ENCODE data around the gene RND1.

RND1 gene

DNA sequence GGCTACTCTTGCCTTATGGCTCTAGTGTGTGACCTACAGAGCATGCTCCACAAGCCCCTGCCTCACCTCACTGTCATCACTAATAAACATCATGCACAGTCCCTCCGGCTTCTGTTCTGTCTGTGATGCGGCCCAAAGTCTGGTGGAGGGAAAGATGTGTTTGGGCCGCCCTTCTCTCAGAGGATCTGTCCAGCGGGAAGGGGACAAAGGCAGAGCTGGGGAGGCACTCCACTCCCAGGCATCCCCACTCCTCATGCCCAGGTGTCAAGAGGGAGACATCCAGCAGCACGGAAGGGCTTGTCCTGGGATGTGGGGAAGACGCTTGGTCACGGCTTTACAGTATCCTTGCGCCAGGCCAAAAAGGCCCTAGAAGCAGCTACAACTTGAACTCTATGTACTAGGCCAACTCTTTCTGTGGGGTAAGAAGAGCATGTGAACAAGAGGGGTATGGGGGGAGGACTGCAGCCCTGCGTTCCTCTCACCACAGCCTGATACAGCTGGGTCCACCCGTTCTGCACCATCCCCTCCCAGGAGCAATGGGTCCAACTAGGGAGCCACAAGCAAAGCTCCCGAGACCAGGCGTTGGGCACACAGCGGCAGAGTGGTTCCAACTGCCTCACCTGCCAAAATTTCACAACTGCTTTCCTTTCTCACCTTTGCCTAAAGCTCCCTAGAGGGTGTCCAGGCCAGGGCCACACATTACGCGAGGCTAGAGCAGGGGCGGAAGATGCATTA is 36.7 kb downstream of the RND1 start:
- Histone ChIP-seq H3K36me3 (ENCODE audit: control insufficient read depth in 2 of 2, insufficient read depth in 2 of 2, low read length in 2 of 2) (peaks cover 69 to 89% of the 10 kb centered on the region in 2 donors), H3K27ac (ENCODE audit: low read depth in 2 of 2, low read length in 2 of 2) (no peak overlapping the region), H3K4me1 (ENCODE audit: control insufficient read depth in 2 of 2, insufficient read depth in 2 of 2, low read length in 2 of 2) (no peaks in the 10 kb centered on the region), H3K4me3 (ENCODE audit: low read length in 2 of 2) (no peak overlapping the region), H3K9ac (ENCODE audit: low read depth in 1 of 2, low read length in 2 of 2) (no peak overlapping the region), H3K9me3 (ENCODE audit: control insufficient read depth in 2 of 2, low read length in 2 of 2) (no peaks in the 10 kb centered on the region), H3K27me3 (ENCODE audit: control insufficient read depth in 2 of 2, insufficient read depth in 2 of 2, low read length in 2 of 2) (no peaks in the 10 kb centered on the region)

DNA sequence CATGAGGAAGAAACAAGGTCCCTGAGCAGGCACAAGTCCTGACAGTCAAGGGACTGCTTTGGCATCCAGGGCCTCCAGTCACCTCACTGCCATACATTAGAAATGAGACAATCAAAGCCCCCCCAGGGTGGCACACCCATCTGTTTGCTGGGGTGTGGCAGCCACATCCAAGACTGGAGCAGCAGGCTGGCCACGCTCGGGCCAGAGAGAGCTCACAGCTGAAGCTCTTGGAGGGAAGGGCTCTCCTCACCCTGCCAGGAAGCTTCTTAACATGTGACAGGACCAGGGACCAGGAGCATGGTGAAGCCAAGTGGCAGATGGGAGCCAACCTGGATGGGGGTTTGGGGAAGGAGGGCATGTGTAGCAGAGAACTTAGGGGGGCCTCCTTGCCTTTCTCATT is 37.4 kb downstream of the RND1 start:
- Histone ChIP-seq H3K4me3 (ENCODE audit: low read length in 2 of 2) (no peak overlapping the region), H3K9me3 (ENCODE audit: control insufficient read depth in 2 of 2, low read length in 2 of 2) (no peaks in the 10 kb centered on the region), H3K27me3 (ENCODE audit: control insufficient read depth in 2 of 2, insufficient read depth in 2 of 2, low read length in 2 of 2) (no peaks in the 10 kb centered on the region), H3K27ac (ENCODE audit: low read depth in 2 of 2, low read length in 2 of 2) (no peak overlapping the region), H3K4me1 (ENCODE audit: control insufficient read depth in 2 of 2, insufficient read depth in 2 of 2, low read length in 2 of 2) (no peaks in the 10 kb centered on the region), H3K9ac (ENCODE audit: low read depth in 1 of 2, low read length in 2 of 2) (no peak overlapping the region), H3K36me3 (ENCODE audit: control insufficient read depth in 2 of 2, insufficient read depth in 2 of 2, low read length in 2 of 2) (peaks cover 62 to 88% of the 10 kb centered on the region in 2 donors)

DNA sequence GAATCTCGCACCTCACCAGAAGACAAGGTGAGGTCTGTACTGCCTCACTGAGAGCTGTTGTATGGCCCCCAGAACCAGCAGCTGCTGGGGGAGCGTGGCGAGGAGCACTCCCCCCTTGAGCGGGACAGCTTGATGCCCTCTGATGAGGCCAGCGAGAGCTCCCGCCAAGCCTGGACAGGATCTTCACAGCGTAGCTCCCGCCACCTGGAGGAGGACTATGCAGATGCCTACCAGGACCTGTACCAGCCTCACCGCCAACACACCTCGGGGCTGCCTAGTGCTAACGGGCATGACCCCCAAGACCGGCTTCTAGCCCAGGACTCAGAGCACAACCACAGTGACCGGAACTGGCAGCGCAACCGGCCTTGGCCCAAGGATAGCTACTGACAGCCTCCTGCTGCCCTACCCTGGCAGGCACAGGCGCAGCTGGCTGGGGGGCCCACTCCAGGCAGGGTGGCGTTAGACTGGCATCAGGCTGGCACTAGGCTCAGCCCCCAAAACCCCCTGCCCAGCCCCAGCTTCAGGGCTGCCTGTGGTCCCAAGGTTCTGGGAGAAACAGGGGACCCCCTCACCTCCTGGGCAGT is 38.1 kb downstream of the RND1 start:
- no peak overlapping the region for H3K4me3 ChIP-seq (ENCODE audit: low read length in 2 of 2)
- no peaks in the 10 kb centered on the region for H3K4me1 ChIP-seq (ENCODE audit: control insufficient read depth in 2 of 2, insufficient read depth in 2 of 2, low read length in 2 of 2)
- peaks cover 55 to 85% of the 10 kb centered on the region in 2 donors for H3K36me3 ChIP-seq (ENCODE audit: control insufficient read depth in 2 of 2, insufficient read depth in 2 of 2, low read length in 2 of 2)
- no peak overlapping the region for H3K9ac ChIP-seq (ENCODE audit: low read depth in 1 of 2, low read length in 2 of 2)
- no peaks in the 10 kb centered on the region for H3K9me3 ChIP-seq (ENCODE audit: control insufficient read depth in 2 of 2, low read length in 2 of 2)
- H3K27ac ChIP-seq (ENCODE audit: low read depth in 2 of 2, low read length in 2 of 2): no peak overlapping the region
- no peaks in the 10 kb centered on the region for H3K27me3 ChIP-seq (ENCODE audit: control insufficient read depth in 2 of 2, insufficient read depth in 2 of 2, low read length in 2 of 2)

DNA sequence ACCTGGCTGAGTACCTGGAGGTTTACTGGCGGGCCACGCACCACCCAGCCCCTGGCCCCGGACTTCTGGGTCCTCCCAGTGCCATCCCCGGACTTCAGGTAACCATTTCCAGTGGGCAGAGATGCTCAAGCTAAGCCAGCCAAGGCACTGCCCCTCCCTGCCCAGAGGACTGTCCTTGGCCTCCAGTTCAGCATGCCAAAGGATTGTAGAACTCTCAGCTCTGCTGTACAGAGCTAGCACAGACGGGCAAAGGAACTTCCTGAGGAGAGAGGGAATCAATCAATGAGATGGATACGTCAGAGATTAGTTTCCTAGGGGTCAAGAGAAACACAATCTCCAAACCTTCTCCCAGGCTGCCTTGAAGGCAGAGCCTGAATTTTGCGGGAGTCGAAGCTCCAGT is 38.6 kb downstream of the RND1 start:
- H3K27me3 ChIP-seq (ENCODE audit: control insufficient read depth in 2 of 2, insufficient read depth in 2 of 2, low read length in 2 of 2): no peaks in the 10 kb centered on the region
- no peak overlapping the region for H3K4me3 ChIP-seq (ENCODE audit: low read length in 2 of 2)
- no peaks in the 10 kb centered on the region for H3K9me3 ChIP-seq (ENCODE audit: control insufficient read depth in 2 of 2, low read length in 2 of 2)
- H3K9ac ChIP-seq (ENCODE audit: low read depth in 1 of 2, low read length in 2 of 2): no peak overlapping the region
- no peaks in the 10 kb centered on the region for H3K4me1 ChIP-seq (ENCODE audit: control insufficient read depth in 2 of 2, insufficient read depth in 2 of 2, low read length in 2 of 2)
- H3K27ac ChIP-seq (ENCODE audit: low read depth in 2 of 2, low read length in 2 of 2): no peak overlapping the region
- peaks cover 49 to 79% of the 10 kb centered on the region in 2 donors for H3K36me3 ChIP-seq (ENCODE audit: control insufficient read depth in 2 of 2, insufficient read depth in 2 of 2, low read length in 2 of 2)

DNA sequence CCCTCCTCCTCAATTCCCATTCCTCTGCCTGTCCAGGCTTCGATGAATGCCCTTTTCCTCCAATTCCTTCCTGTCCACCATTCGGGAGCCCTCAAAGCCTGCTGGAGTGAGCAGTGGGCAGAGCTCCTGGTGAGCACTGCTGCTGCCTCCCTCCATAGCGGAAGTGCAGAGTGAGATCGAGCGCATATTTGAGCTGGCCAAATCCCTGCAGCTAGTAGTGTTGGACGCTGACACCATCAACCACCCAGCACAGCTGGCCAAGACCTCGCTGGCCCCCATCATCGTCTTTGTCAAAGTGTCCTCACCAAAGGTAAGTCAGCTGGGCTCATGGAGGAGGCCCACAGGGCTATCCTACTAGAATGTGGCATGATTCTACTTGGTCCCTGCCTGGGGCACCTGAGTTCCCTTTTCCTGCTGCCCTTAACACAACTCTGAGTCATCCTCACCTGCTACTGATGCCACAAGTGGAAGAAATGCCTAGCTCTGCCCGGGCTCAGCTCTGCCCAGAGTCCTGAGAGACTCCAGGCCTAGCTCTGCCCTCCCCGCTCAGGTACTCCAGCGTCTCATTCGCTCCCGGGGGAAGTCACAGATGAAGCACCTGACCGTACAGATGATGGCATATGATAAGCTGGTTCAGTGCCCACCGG is 39.3 kb downstream of the RND1 start:
- Histone ChIP-seq H3K9me3 (ENCODE audit: control insufficient read depth in 2 of 2, low read length in 2 of 2) (no peaks in the 10 kb centered on the region), H3K4me1 (ENCODE audit: control insufficient read depth in 2 of 2, insufficient read depth in 2 of 2, low read length in 2 of 2) (no peaks in the 10 kb centered on the region), H3K4me3 (ENCODE audit: low read length in 2 of 2) (no peak overlapping the region), H3K36me3 (ENCODE audit: control insufficient read depth in 2 of 2, insufficient read depth in 2 of 2, low read length in 2 of 2) (peaks cover 42 to 72% of the 10 kb centered on the region in 2 donors), H3K27me3 (ENCODE audit: control insufficient read depth in 2 of 2, insufficient read depth in 2 of 2, low read length in 2 of 2) (no peaks in the 10 kb centered on the region), H3K27ac (ENCODE audit: low read depth in 2 of 2, low read length in 2 of 2) (no peak overlapping the region), H3K9ac (ENCODE audit: low read depth in 1 of 2, low read length in 2 of 2) (no peak overlapping the region)

DNA sequence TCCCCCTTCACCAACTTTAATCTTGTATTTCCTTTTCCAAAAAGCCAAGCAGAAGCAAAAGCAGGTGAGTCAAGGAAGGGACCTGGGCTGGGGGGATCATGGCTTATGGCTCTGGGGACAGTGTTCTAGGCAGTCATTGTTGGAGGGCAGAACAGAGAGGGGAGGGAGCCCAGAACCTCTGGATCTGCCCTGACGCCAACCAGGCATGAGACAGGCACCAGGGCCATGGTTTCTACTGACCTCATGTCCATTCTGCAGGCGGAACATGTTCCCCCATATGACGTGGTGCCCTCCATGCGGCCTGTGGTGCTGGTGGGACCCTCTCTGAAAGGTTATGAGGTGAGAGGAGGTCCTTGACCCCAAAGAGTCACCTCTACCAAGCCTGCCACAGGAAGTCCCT is 40.8 kb downstream of the RND1 start:
- no peaks in the 10 kb centered on the region for H3K27me3 ChIP-seq (ENCODE audit: control insufficient read depth in 2 of 2, insufficient read depth in 2 of 2, low read length in 2 of 2)
- no peak overlapping the region for H3K9ac ChIP-seq (ENCODE audit: low read depth in 1 of 2, low read length in 2 of 2)
- no peaks in the 10 kb centered on the region for H3K4me1 ChIP-seq (ENCODE audit: control insufficient read depth in 2 of 2, insufficient read depth in 2 of 2, low read length in 2 of 2)
- H3K9me3 ChIP-seq (ENCODE audit: control insufficient read depth in 2 of 2, low read length in 2 of 2): no peaks in the 10 kb centered on the region
- H3K4me3 ChIP-seq (ENCODE audit: low read length in 2 of 2): no peak overlapping the region
- H3K27ac ChIP-seq (ENCODE audit: low read depth in 2 of 2, low read length in 2 of 2): no peak overlapping the region
- H3K36me3 ChIP-seq (ENCODE audit: control insufficient read depth in 2 of 2, insufficient read depth in 2 of 2, low read length in 2 of 2): peaks cover 29 to 58% of the 10 kb centered on the region in 2 donors

DNA sequence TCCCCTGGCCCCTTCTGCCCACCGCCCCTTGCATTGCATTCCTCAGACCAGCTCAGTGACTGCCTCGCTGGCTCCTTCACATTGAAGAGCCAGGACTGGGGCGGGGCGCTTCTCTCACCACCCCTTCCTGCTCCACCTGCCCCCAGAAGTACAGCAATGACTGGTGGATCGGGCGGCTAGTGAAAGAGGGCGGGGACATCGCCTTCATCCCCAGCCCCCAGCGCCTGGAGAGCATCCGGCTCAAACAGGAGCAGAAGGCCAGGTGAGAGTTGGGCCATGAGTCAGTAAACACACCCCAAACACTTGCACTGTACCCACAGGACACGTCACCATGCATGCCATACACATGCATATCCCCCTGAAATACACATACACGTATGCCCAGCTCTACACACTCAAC is 41.6 kb downstream of the RND1 start:
- no peak overlapping the region for H3K4me3 ChIP-seq (ENCODE audit: low read length in 2 of 2)
- H3K4me1 ChIP-seq (ENCODE audit: control insufficient read depth in 2 of 2, insufficient read depth in 2 of 2, low read length in 2 of 2): no peaks in the 10 kb centered on the region
- no peak overlapping the region for H3K27ac ChIP-seq (ENCODE audit: low read depth in 2 of 2, low read length in 2 of 2)
- no peaks in the 10 kb centered on the region for H3K9me3 ChIP-seq (ENCODE audit: control insufficient read depth in 2 of 2, low read length in 2 of 2)
- H3K27me3 ChIP-seq (ENCODE audit: control insufficient read depth in 2 of 2, insufficient read depth in 2 of 2, low read length in 2 of 2): no peaks in the 10 kb centered on the region
- peaks cover 21 to 50% of the 10 kb centered on the region in 2 donors for H3K36me3 ChIP-seq (ENCODE audit: control insufficient read depth in 2 of 2, insufficient read depth in 2 of 2, low read length in 2 of 2)
- H3K9ac ChIP-seq (ENCODE audit: low read depth in 1 of 2, low read length in 2 of 2): no peak overlapping the region

DNA sequence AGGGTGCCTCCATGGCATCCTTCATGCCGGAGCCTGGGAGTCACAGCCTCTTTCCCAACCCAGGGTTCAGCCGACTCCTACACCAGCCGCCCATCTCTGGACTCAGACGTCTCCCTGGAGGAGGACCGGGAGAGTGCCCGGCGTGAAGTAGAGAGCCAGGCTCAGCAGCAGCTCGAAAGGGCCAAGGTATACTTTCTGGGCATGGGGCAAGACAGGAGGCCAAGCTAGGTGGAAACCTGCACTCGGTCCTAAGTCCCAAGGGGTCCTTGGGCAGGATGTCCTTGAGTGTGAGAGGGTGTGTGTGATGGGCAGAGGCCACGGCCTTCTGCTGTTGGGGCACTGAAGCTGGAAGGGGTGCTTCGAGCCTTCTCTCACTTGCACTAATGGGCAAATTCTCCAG is 42.4 kb downstream of the RND1 start:
- Histone ChIP-seq H3K4me3 (ENCODE audit: low read length in 2 of 2) (no peak overlapping the region), H3K36me3 (ENCODE audit: control insufficient read depth in 2 of 2, insufficient read depth in 2 of 2, low read length in 2 of 2) (peaks cover 13 to 42% of the 10 kb centered on the region in 2 donors), H3K4me1 (ENCODE audit: control insufficient read depth in 2 of 2, insufficient read depth in 2 of 2, low read length in 2 of 2) (no peaks in the 10 kb centered on the region), H3K27me3 (ENCODE audit: control insufficient read depth in 2 of 2, insufficient read depth in 2 of 2, low read length in 2 of 2) (no peaks in the 10 kb centered on the region), H3K27ac (ENCODE audit: low read depth in 2 of 2, low read length in 2 of 2) (no peak overlapping the region), H3K9ac (ENCODE audit: low read depth in 1 of 2, low read length in 2 of 2) (no peak overlapping the region), H3K9me3 (ENCODE audit: control insufficient read depth in 2 of 2, low read length in 2 of 2) (no peaks in the 10 kb centered on the region)

DNA sequence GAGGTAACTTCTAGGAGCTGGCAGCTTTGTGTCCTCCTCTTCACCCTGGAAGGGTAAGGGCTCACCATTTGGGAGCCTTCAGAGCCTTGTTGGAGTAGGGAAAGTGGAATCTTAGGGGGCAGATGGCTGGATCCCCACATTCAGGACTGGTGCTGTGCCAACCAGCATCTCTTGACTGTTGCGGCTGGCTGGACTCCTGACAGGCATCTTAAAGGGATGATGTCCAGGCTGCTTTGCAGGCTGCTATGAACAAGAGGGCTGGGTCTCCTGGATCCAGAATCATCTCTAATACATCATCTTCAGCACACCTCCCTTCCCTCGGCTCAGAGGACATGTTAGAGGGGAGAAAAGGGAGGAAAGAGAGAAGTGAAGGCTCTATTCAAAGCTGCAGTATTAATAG is 43.0 kb downstream of the RND1 start:
- Histone ChIP-seq H3K27me3 (ENCODE audit: control insufficient read depth in 2 of 2, insufficient read depth in 2 of 2, low read length in 2 of 2) (no peaks in the 10 kb centered on the region), H3K9me3 (ENCODE audit: control insufficient read depth in 2 of 2, low read length in 2 of 2) (no peaks in the 10 kb centered on the region), H3K36me3 (ENCODE audit: control insufficient read depth in 2 of 2, insufficient read depth in 2 of 2, low read length in 2 of 2) (peaks cover 12 to 37% of the 10 kb centered on the region in 2 donors), H3K4me3 (ENCODE audit: low read length in 2 of 2) (no peak overlapping the region), H3K27ac (ENCODE audit: low read depth in 2 of 2, low read length in 2 of 2) (no peak overlapping the region), H3K9ac (ENCODE audit: low read depth in 1 of 2, low read length in 2 of 2) (no peak overlapping the region), H3K4me1 (ENCODE audit: control insufficient read depth in 2 of 2, insufficient read depth in 2 of 2, low read length in 2 of 2) (peaks cover 4% of the 10 kb centered on the region in 2 donors)

DNA sequence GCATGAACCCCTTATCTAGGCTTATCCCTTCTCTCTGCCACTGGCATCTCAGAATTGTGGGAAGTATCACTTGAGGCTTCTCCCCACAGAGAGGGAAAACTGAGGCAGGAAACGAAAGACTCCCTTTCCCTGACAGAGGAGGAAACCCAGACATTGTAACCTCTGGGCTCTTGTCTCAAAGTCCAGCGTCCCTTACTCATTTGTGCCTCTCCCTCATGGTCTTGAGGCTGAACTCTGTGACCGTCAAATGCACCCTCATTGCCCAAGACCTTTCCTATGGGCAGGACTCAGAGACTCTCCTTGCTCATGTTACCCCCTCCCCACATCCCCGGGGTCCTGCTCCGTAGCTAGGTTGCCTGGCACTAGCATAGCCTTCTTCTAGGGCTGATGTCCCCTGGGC is 43.5 kb downstream of the RND1 start:
- Histone ChIP-seq H3K27me3 (ENCODE audit: control insufficient read depth in 2 of 2, insufficient read depth in 2 of 2, low read length in 2 of 2) (no peaks in the 10 kb centered on the region), H3K4me3 (ENCODE audit: low read length in 2 of 2) (no peak overlapping the region), H3K27ac (ENCODE audit: low read depth in 2 of 2, low read length in 2 of 2) (no peak overlapping the region), H3K9me3 (ENCODE audit: control insufficient read depth in 2 of 2, low read length in 2 of 2) (no peaks in the 10 kb centered on the region), H3K36me3 (ENCODE audit: control insufficient read depth in 2 of 2, insufficient read depth in 2 of 2, low read length in 2 of 2) (peaks cover 9 to 33% of the 10 kb centered on the region in 2 donors), H3K4me1 (ENCODE audit: control insufficient read depth in 2 of 2, insufficient read depth in 2 of 2, low read length in 2 of 2) (peaks cover 9 to 10% of the 10 kb centered on the region in 2 donors), H3K9ac (ENCODE audit: low read depth in 1 of 2, low read length in 2 of 2) (no peak overlapping the region)
